ENCODE results near the gene MRTFB.

The MRTFB gene

DNA sequence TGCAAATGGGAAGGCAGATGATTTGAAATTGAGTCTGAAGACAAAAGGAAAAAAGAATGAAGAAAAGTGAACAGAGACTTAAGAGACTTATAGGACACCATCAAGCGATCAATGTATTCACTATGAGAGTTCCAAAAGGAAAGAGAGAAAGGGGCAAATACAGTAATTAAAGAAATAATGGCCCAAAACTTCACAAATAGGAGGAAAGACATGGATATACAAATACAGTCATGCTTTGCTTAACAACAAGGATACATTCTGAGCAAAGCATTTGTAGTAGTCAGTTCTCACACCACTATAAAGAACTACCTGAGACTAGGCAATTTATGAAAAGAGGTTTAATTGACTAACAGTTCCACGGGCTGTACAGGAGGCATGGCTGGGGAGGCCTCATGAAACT lies 152.5 kb downstream of the MRTFB start:
- Histone ChIP-seq H3K27me3 (ENCODE audit: control insufficient read depth, insufficient read depth, low read length) (no peaks in the 10 kb centered on the region), H3K9me3 (ENCODE audit: control insufficient read depth, insufficient read depth, low read length) (no peaks in the 10 kb centered on the region), H3K36me3 (ENCODE audit: control insufficient read depth, insufficient read depth, low read length) (no peaks in the 10 kb centered on the region), H3K4me1 (ENCODE audit: control insufficient read depth, insufficient read depth, low read length) (no peaks in the 10 kb centered on the region), H3K27ac (ENCODE audit: low read length) (no peak overlapping the region), H3K4me3 (ENCODE audit: low read length) (no peak overlapping the region)
- no peak for DNase-seq (ENCODE audit: low read depth, low spot score)
- no CpG with 5 or more reads among the region's 2 CpGs for WGBS (ENCODE audit: insufficient coverage, insufficient read length)

DNA sequence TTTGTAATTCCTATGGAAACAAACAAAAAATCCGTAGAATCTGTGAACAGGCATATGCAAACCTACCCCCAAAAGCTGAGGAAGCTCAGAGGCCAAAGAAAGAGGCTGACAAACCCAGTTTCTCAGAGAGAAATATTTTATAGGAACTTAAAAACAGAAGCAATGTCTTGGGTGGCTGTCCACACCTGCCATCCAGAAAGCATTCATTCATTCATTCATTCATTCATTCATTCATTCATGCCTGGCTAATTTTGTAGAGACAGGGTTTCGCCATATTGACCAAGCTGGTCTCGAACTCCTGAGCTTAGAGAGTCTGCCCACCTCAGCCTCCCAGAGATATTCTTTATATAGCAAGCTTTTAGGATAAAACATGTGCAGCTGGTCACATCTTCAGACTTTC lies 154.3 kb downstream of the MRTFB start:
- H3K4me1 ChIP-seq (ENCODE audit: control insufficient read depth, insufficient read depth, low read length), result no peaks in the 10 kb centered on the region
- no peak overlapping the region for H3K27ac ChIP-seq (ENCODE audit: low read length)
- H3K9me3 ChIP-seq (ENCODE audit: control insufficient read depth, insufficient read depth, low read length), result no peaks in the 10 kb centered on the region
- no peak for DNase-seq (ENCODE audit: low read depth, low spot score)
- H3K27me3 ChIP-seq (ENCODE audit: control insufficient read depth, insufficient read depth, low read length), result no peaks in the 10 kb centered on the region
- no peaks in the 10 kb centered on the region for H3K36me3 ChIP-seq (ENCODE audit: control insufficient read depth, insufficient read depth, low read length)
- WGBS (ENCODE audit: insufficient coverage, insufficient read length), result no CpG with 5 or more reads among the region's 3 CpGs
- H3K4me3 ChIP-seq (ENCODE audit: low read length), result no peak overlapping the region

DNA sequence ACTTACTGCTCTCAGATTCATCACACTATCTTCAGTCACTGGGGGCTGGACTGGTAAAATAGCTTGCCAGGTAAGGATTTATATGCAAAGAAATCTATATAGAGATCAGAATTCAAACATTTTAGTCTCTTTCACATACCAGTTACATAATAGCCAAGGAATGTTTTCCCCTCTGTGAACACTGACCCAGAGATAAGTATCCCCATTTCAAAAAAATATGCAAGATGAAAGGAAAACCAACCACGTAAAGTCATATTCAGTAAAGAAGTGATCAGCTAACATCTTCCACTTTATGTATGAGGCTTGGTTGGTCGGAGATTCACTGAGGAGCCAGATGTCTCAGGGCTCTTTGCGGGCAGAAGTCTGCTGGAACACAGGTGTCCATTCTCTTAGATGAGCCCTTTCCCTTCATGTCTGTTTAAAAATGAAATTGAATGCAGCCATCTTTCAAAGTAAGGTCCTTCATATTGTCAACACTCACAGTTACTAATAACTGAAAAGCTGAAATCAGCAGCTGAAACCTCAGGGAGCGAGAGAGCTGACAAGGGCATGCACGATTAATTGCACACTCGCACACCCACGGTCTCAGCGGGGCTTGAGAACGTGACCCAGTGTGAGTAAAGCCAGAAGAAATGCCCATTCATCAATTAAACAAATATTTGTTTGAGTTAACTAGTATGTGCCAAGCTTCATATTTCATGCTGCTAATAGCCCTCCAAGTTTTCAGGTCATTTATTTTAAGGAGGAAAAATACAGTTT lies 161.2 kb downstream of the MRTFB start:
- Histone ChIP-seq H3K9me3 (ENCODE audit: control insufficient read depth, insufficient read depth, low read length) (no peaks in the 10 kb centered on the region), H3K27me3 (ENCODE audit: control insufficient read depth, insufficient read depth, low read length) (no peaks in the 10 kb centered on the region), H3K4me3 (ENCODE audit: low read length) (no peak overlapping the region), H3K4me1 (ENCODE audit: control insufficient read depth, insufficient read depth, low read length) (no peaks in the 10 kb centered on the region), H3K27ac (ENCODE audit: low read length) (no peak overlapping the region), H3K36me3 (ENCODE audit: control insufficient read depth, insufficient read depth, low read length) (0 out of 2 replicates have a peak, but pooled peaks cover 3% of the 10 kb centered on the region)
- WGBS (ENCODE audit: insufficient coverage, insufficient read length), result no CpG with 5 or more reads among the region's 9 CpGs
- DNase-seq (ENCODE audit: low read depth, low spot score), result no peak

DNA sequence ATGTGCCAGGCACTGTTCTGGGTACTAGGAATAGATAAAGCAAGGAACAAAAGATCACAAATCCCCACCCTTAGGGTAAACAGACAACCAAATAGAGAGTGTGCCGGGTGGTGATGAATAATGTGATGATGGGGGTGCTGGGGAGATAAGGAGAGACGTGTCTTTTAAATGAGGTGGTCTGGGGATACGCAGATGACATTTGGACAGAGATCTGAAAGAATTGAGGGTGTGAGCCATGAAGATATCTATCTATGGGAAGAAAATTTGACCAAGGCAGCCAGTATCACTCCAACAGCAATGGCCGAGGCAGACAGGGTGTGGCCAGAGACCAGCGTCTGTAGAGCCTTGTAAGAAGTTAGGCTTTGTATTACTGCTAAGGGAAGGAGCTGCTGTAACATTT lies 165.3 kb downstream of the MRTFB start:
- WGBS (ENCODE audit: insufficient coverage, insufficient read length), result no CpG with 5 or more reads among the region's 5 CpGs

GRCh38 chr16:14238756-14239155 lies 167.6 kb downstream of the MRTFB start:
- Histone ChIP-seq H3K4me3 (ENCODE audit: low read length) (no peak overlapping the region), H3K36me3 (ENCODE audit: control insufficient read depth, insufficient read depth, low read length) (peaks cover 10% of the 10 kb centered on the region; the same call in 1 of the 2 replicates), H3K27me3 (ENCODE audit: control insufficient read depth, insufficient read depth, low read length) (no peaks in the 10 kb centered on the region), H3K27ac (ENCODE audit: low read length) (no peak overlapping the region), H3K4me1 (ENCODE audit: control insufficient read depth, insufficient read depth, low read length) (no peaks in the 10 kb centered on the region), H3K9me3 (ENCODE audit: control insufficient read depth, insufficient read depth, low read length) (no peaks in the 10 kb centered on the region)
- no CpG with 5 or more reads among the region's 5 CpGs for WGBS (ENCODE audit: insufficient coverage, insufficient read length)
- DNase-seq (ENCODE audit: low read depth, low spot score), result no peak

More for the DNA sequence above, 165.3 kb downstream of the MRTFB start:
- DNase-seq (ENCODE audit: low read depth, low spot score), result no peak
- Histone ChIP-seq H3K4me1 (ENCODE audit: control insufficient read depth, insufficient read depth, low read length) (no peaks in the 10 kb centered on the region), H3K4me3 (ENCODE audit: low read length) (no peak overlapping the region), H3K27me3 (ENCODE audit: control insufficient read depth, insufficient read depth, low read length) (no peaks in the 10 kb centered on the region), H3K9me3 (ENCODE audit: control insufficient read depth, insufficient read depth, low read length) (no peaks in the 10 kb centered on the region), H3K27ac (ENCODE audit: low read length) (no peak overlapping the region), H3K36me3 (ENCODE audit: control insufficient read depth, insufficient read depth, low read length) (peaks cover 10% of the 10 kb centered on the region; the same call in 1 of the 2 replicates)

DNA sequence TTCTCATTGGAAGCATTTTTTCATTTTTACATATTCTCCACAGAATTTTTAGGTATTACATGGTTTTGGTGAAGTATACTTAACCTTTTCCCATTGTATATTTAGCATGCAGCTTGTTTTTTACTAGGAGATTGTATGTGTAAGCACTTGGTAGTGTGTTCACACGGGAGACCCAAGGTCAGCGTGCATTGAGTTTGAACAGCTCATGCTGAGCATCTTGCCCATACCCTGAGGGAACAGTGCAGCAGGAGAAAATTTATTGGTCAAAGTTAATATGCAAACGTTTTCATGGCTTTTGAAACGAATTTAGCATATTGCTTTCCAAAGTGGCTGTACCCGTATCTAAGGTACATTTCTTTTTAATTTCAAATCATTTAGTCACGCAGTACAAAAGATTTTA lies 168.7 kb downstream of the MRTFB start:
- Histone ChIP-seq H3K36me3 (ENCODE audit: control insufficient read depth, insufficient read depth, low read length) (peaks cover 7% of the 10 kb centered on the region; the same call in 1 of the 2 replicates), H3K4me1 (ENCODE audit: control insufficient read depth, insufficient read depth, low read length) (no peaks in the 10 kb centered on the region), H3K27me3 (ENCODE audit: control insufficient read depth, insufficient read depth, low read length) (no peaks in the 10 kb centered on the region), H3K9me3 (ENCODE audit: control insufficient read depth, insufficient read depth, low read length) (no peaks in the 10 kb centered on the region), H3K4me3 (ENCODE audit: low read length) (no peak overlapping the region), H3K27ac (ENCODE audit: low read length) (no peak overlapping the region)
- no peak for DNase-seq (ENCODE audit: low read depth, low spot score)
- no CpG with 5 or more reads among the region's 6 CpGs for WGBS (ENCODE audit: insufficient coverage, insufficient read length)

- H3K4me3 ChIP-seq (ENCODE audit: low read length), result no peak overlapping the region
- DNase-seq (ENCODE audit: low read depth, low spot score), result no peak
- peaks cover 7% of the 10 kb centered on the region; the same call in 1 of the 2 replicates for H3K36me3 ChIP-seq (ENCODE audit: control insufficient read depth, insufficient read depth, low read length)
These were observed 169.2 kb downstream of the MRTFB start for GRCh38 chr16:14240219-14240843.

GRCh38 chr16:14240964-14241363 lies 169.8 kb downstream of the MRTFB start:
- no CpG with 5 or more reads among the region's 7 CpGs for WGBS (ENCODE audit: insufficient coverage, insufficient read length)
- no peaks in the 10 kb centered on the region for H3K4me1 ChIP-seq (ENCODE audit: control insufficient read depth, insufficient read depth, low read length)
- H3K27me3 ChIP-seq (ENCODE audit: control insufficient read depth, insufficient read depth, low read length), result no peaks in the 10 kb centered on the region
- no peaks in the 10 kb centered on the region for H3K9me3 ChIP-seq (ENCODE audit: control insufficient read depth, insufficient read depth, low read length)
- DNase-seq (ENCODE audit: low read depth, low spot score), result no peak
- no peak overlapping the region for H3K4me3 ChIP-seq (ENCODE audit: low read length)
- peaks cover 7% of the 10 kb centered on the region; the same call in 1 of the 2 replicates for H3K36me3 ChIP-seq (ENCODE audit: control insufficient read depth, insufficient read depth, low read length)
- no peak overlapping the region for H3K27ac ChIP-seq (ENCODE audit: low read length)

More at GRCh38 chr16:14240219-14240843, 169.2 kb downstream of the MRTFB start:
- Histone ChIP-seq H3K27me3 (ENCODE audit: control insufficient read depth, insufficient read depth, low read length) (no peaks in the 10 kb centered on the region), H3K27ac (ENCODE audit: low read length) (no peak overlapping the region), H3K4me1 (ENCODE audit: control insufficient read depth, insufficient read depth, low read length) (no peaks in the 10 kb centered on the region), H3K9me3 (ENCODE audit: control insufficient read depth, insufficient read depth, low read length) (no peaks in the 10 kb centered on the region)
- no CpG with 5 or more reads among the region's 10 CpGs for WGBS (ENCODE audit: insufficient coverage, insufficient read length)

- Histone ChIP-seq H3K36me3 (ENCODE audit: control insufficient read depth, insufficient read depth, low read length) (peaks cover 11% of the 10 kb centered on the region; the same call in 1 of the 2 replicates), H3K4me3 (ENCODE audit: low read length) (no peak overlapping the region), H3K27ac (ENCODE audit: low read length) (no peak overlapping the region), H3K27me3 (ENCODE audit: control insufficient read depth, insufficient read depth, low read length) (no peaks in the 10 kb centered on the region), H3K4me1 (ENCODE audit: control insufficient read depth, insufficient read depth, low read length) (no peaks in the 10 kb centered on the region), H3K9me3 (ENCODE audit: control insufficient read depth, insufficient read depth, low read length) (no peaks in the 10 kb centered on the region)
- no CpG with 5 or more reads among the region's 3 CpGs for WGBS (ENCODE audit: insufficient coverage, insufficient read length)
- no peak for DNase-seq (ENCODE audit: low read depth, low spot score)
These were observed 170.5 kb downstream of the MRTFB start for GRCh38 chr16:14241631-14242030.

DNA sequence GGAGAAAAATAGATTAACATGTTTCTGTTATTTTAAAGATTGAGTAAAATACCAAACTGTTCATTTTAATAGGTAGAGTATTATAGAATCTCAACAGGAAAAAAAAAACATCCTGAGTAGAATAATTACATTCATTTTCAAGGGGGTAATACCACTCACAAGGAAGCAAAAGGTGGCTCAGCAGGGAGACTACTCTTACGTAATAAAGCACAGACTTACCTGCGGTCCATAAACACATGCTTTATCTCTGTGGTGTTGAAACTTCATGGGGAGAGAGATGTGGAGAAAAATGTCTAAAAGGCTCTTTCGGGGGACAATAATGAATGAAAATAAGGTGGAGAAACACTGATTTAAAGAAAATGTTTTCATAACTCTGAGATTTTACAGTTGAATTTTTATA lies 171.7 kb downstream of the MRTFB start:
- Histone ChIP-seq H3K9me3 (ENCODE audit: control insufficient read depth, insufficient read depth, low read length) (no peaks in the 10 kb centered on the region), H3K4me1 (ENCODE audit: control insufficient read depth, insufficient read depth, low read length) (no peaks in the 10 kb centered on the region), H3K4me3 (ENCODE audit: low read length) (no peak overlapping the region), H3K27ac (ENCODE audit: low read length) (no peak overlapping the region), H3K36me3 (ENCODE audit: control insufficient read depth, insufficient read depth, low read length) (peaks cover 19% of the 10 kb centered on the region; the same call in 1 of the 2 replicates), H3K27me3 (ENCODE audit: control insufficient read depth, insufficient read depth, low read length) (no peaks in the 10 kb centered on the region)
- DNase-seq (ENCODE audit: low read depth, low spot score), result no peak
- WGBS (ENCODE audit: insufficient coverage, insufficient read length), result no CpG with 5 or more reads among the region's 3 CpGs
